NOMO-1 (cell line): Measurements from ENCODE around the gene TYSND1.
"Not testable (repeated sequence)": the region's sequence is repeated elsewhere in the genome, so short reads cannot be mapped to it uniquely, and the experiment has no call there.

ENCODE experiments used
- DNase-seq, 2 experiments: peaks; one replicate each; lab custom pipeline; 2025; ENCODE audit not compliant: unreplicated experiment in 2 of 2; lab: John Stamatoyannopoulos, UW

The TYSND1 gene

DNA sequence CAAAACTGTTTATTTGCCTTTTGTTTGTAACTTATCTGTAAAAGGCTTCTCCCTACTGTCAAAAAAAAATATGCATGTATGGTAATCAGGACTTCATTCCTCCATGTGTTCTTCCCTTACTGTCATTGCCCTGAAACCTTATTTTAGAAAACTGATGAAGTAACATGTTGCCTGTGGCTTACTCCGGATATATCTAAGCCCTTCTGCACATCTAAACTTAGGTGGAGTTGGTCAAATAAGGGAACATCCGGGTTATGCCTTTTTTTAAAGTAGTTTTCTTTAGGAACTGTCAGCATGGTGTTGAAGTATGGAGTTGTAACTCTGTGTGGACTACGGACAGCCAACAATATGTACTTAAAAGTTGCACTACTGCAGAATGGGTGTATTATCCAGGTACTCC lies 17.7 kb upstream of the TYSND1 start:
- peak; percentile 75 to 93 for DNase-seq

DNA sequence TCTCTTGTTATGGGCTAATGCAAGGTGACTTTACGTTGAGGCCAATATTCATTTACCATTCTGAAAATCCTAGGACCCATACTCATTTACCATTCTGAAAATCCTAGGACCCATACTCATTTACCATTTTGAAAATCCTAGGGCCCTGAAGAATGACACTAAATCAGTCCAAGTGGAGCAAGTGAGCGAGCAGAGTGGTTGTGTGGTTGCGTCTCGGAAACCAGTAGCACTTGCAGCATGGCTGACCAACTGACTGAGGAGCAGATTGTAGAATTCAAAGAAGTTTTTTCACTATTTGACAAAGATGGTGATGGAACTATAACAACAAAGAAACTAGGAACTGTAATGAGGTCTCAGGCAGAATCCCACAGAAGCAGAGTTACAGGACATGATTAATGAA lies 16.9 kb upstream of the TYSND1 start:
- DNase-seq, result no peak

DNA sequence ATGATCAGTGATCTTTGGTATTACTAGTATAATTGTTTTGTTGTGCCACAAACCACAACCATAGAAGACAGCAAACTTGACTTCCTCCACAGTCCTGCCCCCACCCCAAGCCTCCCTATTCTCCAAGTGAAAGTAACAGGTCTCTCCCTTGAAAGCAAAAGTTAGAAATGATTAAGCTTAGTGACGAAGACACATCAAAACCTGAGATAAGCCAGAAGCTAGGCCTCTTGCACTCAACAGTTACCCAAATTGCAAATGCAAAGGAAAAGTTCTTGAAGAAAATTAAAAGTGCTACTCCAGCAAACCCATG lies 16.3 kb upstream of the TYSND1 start:
- DNase-seq, result peak; percentile 43 to 58

DNA sequence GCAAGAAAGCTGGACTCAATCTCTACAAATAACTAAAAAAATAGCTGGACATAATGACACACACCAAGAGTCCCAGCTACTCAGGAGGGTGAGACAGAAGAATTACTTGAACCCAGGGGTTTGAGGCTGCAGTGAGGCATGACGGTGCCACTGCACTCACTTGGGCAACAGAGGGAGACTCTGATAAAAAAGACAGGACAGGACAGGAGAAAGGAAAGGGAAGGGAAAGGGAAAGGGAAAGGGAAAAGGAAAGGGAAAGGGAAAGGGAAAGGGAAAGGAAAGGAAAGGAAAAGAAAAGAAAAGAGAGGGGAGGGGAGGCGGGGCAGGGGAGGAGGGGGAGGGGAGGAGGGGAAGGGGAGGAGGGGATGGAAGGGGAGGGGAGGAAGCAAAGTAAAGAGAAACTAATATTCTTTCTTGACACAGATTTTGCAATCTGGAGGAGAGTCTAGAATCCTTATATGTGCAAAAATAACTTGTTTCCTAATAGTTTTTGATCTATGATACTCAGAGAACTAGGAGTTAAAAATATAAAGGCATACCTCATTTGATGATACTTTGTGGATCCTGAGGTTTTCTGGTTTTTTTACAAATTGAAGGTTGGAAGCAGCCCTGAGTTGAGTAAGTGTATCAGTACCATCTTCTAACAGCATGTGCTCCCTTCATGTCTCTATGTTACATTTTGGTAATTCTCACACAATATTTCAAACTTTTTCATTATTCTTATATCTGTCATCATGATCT lies 15.8 kb upstream of the TYSND1 start:
- no peak for DNase-seq

DNA sequence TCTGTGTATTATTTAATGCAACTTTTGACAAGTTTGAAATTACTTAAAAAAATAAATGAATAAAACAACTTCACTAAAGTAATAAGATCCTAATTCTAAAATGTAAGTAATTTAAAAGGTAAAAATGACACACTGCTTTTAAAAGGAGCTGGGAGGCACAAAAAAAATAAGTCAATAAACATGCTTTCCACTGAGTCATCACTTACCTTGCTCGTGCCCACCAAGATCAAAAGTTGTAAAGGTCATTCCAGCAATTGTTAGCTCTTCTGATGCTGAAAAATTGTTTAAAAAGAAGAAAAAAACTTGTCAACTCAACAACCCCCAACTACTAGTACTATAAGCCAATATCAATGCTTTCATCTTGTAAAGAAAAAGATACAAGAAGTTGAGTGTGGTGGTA lies 14.3 kb upstream of the TYSND1 start:
- no peak for DNase-seq

DNA sequence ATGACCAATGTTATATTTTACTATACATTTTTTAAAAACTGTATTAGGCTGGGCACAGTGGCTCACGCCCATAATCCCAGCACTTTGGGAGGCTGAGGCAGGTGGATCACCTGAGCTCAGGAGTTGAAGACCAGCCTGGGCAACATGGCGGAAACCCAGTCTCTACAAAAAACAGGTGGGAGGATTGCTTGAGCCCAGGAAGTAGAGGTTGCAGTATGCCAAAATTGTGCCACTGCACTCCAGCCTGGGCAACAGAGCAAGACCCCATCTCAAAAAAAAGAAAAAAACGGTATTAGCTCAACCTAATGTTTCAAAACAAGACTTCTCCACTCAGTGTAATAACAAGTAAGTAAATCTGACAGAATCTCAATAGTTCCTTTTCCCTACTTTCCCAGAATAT lies 12.9 kb upstream of the TYSND1 start:
- not testable (repeated sequence) for DNase-seq

DNA sequence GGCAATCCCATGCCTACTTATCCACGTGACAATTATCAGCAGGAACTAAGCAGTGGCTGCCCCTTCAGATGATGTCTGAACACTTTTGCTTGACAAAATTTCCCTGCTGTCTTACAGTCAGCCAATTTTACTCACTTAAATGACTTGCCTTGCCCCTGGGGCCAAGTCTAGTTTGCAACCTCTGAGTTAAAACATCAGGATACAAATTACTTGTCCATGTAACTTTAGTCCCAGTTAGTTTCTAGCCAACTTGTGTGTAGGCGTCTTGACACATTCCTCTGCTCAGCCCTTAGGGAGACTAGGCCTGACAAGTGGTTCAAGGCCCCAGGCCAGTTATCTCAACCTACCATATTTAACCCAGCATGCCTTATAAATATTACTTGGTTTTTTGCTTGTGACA lies 11.6 kb upstream of the TYSND1 start:
- DNase-seq, result no peak

DNA sequence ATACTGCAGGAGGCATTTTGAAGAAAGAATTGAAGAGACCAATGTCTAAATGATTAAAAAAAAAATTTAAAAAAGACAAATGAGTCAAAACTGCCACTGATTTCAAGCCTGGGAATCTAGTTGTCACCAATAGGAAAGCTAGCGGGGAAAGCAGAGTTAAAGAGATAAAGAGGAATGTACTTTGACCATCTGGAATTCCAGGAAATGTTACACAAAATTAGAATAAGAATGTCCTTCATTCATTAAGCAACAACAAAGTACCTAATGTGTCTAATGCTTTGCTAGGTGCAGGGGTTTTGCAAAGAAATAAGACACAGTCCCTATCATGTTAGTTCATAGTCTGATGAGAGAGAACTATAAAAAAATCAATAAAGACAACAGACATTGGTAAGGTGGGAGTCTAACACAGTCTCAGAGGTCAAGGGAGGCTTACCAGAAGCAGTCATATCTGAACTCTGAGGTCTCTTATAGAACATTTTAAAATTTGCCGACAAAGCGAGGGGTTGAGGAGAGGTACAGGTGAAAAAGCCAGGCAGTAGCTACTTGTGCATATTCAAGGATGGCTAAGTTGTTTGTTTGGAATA lies 8.8 kb upstream of the TYSND1 start:
- DNase-seq, result no peak

DNA sequence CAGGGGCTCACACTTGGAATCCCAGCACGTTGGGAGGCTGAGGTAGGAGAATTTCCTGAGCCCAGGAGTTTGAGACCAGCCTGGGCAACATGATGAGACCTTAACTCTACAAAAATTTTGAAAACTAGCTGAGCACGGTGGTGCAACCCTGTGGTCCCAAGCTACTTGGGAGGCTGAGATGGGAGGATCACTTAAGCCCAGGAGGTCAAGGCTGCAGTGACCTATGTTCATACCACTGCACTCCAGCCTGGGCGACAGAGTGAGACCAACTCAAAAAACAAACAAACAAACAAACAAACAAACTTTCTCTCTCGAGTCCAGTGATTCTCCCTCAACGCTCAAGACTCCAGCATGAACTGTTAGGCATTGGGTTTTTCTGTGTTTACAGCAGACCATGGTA lies 2.0 kb upstream of the TYSND1 start:
- DNase-seq, result no peak

DNA sequence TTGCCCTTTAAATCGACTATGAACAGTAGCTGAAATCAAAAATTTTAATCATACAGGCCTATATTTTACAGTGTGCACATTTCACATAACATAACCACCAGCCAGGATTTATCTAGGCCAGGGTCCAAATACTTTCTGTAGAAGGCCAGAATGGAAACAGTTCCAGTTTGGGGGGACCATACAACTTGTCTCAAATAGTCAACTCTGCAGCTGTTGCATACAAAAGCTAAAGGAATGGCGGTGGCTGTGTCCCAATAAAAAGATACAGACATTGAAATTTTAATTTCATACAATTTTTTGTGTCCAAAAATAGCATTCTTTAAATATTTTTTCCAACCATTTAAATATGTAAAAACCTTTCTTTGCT lies 742 bp upstream of the TYSND1 start:
- DNase-seq, result no peak

DNA sequence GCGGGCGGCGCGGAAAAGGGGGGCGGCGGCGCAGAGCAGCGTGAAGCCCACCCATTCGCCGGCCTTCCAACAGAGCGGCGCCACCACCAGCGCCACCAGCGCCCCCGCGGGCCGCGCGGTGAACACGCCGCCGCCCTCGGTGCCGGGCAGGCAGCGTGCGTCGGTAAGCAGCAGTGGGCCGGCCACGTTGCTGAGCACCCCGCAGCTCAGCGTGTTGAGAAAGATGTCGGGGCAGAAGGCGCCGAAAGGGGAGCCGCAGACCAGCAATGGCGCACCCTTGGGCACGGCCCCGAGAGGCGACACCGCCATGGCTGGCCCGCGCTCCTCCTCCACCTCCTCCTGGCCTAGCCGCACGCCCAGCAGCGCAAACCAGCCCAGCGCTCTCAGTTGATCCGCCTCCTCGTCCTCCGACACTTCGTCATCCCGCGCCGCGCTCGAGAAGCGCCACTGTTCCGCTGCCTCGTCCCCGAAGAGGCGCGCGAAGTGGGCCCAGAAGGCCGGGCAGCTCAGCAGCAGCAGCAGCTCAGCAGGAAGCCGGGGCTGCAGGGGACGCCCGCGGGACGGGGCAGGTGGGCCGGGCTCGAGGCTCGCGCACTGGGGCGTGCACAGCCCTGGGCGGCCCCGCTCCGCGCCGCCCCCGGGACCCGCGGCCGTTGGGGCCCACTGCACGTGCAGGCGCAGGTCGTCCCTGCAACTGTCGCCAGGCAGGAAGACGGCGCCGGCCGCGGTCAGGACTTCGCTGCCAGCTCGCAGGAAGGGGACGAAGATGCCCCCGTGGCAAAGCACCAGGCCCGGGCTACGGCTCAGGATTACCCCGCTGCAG lies 623 bp downstream of the TYSND1 start:
- DNase-seq, result peak; percentile 71 to 74

DNA sequence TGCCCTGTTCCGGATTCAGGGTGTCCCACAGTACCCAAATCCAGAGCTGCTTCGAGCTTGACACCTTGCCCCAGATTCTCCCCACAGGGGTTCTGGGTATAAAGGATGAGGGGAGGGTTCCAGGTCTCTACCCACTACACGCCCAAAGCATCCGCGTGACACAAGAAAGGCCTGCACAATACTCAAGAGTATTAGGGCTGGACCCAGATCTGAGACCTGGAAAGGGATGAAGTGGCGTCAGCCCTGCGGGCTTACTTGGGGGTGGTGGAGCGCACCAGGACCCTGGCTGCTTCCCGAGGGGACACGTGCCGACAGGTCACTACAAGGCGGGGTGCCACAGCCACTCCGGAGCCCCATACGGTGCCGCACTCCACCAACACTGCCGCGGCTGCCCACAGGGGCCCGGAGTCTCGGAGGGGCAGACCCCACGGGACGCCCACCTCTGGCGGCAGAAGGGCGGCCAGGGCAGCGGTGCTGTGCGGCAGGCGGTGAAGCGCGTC lies 1.3 kb downstream of the TYSND1 start:
- no peak for DNase-seq

DNA sequence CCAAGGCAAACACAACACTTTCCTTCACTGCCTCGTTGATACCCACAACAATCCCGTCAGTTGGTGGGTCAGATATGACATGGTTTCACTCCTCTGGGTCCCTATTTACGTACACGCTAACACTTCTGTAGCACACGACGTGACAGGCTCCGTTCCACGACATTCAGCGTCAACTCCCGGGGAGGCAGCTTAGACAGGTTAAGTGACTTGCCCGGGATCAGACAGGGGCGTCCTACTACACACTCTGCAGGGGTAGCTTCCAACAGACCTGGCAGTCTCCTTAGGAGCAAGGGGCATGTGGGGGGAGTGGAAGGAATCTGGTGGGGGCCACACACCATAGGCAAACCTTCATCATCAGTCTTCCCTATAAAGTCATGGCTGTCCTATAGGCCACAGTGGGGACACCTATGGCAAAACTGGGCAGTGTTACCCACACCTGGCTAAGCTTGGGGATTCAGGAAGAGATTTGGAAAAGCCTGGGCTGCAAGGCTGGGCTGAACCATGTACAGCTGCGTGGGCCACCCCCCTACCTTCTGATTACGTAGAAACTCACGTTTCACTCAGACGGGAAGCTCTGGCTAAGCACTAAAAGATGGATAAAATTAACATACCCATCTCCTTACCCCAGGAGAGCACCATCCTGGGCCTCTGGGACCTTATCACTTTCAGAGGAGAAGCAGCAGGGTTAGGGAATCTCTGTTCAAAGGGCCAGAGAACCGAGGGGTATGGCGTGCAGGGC lies 2.0 kb downstream of the TYSND1 start:
- no peak for DNase-seq

DNA sequence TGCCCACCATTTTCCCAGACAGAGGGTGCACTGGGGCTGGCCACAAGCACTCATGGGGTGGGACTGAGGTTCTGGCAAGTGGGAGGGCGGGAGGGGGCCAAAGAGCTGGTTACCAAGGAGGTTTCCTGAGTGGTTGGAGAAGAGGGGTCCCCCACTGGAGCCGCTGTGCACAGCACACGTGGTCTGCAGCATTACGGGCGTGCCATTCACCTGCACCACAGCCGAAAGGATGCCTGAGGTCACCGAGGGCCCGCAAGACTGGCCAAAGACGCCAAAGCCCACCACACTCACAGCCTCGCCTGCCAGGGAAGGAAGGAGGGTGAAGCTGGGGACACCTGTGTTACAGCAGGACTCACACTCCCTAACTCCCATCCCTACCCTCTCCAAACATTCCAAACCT lies 3.9 kb downstream of the TYSND1 start:
- no peak for DNase-seq

DNA sequence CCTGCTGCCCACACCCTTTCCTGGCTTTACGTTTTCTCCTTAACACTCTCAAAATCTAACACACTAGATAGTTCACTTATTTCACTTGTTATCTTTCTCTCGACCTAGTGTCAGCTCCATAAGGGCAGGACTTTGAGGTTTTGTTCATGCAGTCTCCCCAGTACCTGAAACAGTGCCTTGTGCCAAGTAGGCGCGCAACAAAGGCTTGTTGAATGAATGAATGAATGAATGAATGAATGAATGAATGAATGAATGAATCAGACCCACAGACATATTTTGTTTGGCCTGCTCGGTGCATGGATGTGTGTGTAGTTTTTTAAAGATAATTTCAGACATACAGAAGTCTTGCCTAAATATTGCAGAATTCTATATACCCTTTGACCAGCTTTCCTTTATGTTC lies 6.2 kb downstream of the TYSND1 start:
- no peak for DNase-seq

DNA sequence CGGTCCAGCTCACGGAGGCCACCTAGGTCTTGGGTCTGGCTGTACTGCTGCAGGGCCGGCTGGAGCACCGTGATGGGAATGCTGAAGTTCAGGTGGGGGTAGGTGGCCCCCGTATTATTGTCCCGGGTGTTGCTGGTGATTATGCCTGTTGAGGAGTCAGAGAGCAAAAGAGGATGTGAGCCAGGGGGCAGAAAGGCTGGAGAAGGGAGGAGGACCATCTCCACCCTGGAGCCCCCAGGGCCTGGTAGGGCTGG lies 6.6 kb downstream of the TYSND1 start:
- DNase-seq, result no peak

DNA sequence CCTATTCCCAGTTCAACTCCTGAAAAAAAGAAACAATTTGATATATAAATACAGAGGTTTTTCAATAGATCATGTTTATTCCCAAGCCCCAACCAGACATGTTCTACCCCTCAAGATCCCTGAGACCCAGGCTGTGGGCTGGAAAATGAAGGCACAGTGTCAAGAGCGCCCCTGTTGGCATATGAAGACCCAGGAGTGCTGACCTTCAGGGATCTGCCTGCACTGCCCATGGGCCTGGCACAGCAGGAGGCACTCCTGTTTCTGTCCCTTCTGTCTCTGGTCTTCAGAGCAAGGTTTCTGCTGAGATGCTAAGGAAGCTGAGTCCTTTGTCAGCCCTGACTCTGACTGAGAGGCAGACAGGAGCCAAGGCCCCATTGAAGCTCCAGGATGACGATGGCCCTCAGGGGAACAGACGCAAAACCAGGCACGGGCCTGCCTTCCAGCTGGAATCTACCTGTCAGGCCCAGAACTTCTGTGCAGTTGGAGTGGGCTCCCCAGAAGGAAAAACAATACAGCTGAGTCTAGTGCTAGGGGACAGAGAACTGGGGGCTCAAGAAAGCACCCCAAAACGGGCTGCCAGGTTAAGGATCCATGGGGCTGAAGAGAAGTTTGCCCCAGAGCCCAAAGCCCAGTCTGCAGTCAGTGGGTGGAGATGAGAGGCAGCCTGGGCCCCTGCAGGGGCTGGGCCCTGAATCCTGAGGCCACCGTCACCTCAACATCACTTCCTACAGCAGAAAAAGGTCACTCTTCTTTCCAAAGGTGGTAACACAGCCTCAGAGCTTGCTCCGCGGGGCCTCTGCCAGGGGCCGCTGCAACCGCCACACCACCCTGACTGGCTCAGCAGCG lies 7.1 kb downstream of the TYSND1 start:
- DNase-seq, result no peak

DNA sequence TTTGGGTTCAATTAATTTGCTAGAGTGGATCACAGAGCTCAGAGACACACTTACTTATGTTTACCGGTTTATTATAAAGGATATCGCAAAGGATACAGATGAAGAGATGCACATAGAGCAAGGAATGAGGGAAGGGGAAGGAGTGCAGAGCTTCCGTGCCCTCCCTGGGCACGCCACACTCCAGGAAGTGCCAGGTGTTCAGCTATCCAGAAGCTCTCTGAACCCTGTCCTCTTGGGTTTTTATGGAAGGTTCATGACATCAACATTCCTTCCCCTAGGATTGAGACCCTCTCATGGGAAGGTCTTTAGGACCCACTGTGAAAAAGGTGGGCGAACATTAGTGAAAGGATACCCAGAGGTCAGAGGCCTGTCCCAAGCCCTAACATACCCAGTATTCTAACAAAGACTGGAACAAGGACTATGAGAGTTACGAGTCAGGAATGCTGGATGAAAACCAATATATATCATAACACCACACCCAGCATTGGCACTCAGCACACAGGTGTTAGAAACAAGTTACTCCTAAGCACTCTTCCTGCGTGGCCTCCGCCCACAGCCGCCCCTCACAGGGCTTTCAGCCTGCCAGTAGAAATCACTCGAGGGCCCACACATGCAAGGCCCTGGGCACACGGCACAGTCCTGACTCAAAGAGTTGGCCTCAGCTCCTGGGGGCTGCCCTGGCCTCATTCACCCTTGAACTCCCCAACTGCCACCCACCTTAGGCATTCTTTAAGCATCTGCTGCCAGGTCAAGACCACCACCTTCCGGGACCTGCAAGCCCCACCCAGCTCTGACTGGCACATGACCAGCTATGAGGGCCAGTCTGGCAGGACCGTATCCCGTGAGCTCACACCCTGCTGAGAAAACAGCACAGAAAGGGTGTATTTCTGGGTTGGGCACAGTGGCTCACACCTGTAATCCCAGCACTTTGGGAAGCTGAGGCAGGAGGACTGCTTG lies 8.3 kb downstream of the TYSND1 start:
- DNase-seq, result no peak

DNA sequence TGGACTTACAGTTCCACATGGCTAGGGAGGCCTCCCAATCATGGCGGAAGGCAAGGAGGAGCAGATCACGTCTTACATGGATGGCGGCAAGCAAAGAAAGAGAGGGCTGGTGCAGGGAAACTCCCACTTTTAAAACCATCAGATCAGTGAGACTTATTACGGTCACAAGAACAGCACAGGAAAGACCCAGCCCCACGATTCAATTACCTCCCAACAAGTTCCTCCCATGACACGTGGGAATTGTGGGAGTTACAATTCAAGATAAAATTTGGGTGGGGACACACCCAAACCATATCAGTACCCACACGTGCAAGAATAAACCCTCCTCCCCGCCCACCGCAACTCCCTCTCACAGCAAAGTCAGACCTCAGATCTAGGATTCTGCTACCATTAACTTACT lies 9.4 kb downstream of the TYSND1 start:
- DNase-seq, result no peak

DNA sequence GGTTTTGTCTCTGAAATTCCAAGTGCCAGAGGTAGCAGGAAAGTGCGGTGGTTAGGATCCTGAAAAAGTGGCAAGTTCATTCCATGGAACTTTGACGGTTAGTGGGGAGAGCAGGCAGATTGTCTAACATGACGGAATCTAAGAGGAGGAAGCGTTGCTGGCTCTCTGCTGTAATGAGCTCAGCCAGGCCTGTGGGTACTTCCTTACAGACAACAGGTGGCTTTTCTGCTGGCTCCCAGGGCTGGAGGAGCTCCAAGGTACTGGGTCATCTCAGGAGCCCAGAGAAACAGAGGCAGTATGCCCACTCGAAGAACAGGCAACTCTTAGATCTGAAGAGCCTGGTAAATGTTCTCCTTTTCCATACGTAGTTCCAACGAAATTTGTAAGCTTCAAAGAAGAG lies 10.8 kb downstream of the TYSND1 start:
- no peak for DNase-seq
